BE2C (cell line): ENCODE measurements around the gene TAF6. TPM values are rescaled to one million over a fixed set of nuclear protein-coding genes. Genes with fewer than 3 reads are reported as not detected.

Experiments used
- DNase-seq: peaks from one replicate; pipeline ENCODE4 v3.0.0-alpha.2; 2020
- H3K27me3 ChIP-seq: fragments of 250-450 bp; sonication (Bioruptor Pico); 2 replicates; pipeline ENCODE4 v1.5.1; 2020; ENCODE audit warnings: mild to moderate bottlenecking
- H3K36me3 ChIP-seq: fragments of 250-450 bp; sonication (Bioruptor Pico); 2 replicates; pipeline ENCODE4 v1.5.1; 2020; ENCODE audit warnings: mild to moderate bottlenecking
- H3K4me1 ChIP-seq: fragments of 250-450 bp; sonication (Bioruptor Pico); 2 replicates; pipeline ENCODE4 v1.5.1; 2020
- H3K4me3 ChIP-seq: 2 replicates; pipeline ENCODE4 v1.5.1; 2011; ENCODE audit warnings: low read depth, low read length
- H3K9me3 ChIP-seq: fragments of 250-450 bp; sonication (Bioruptor Pico); 2 replicates; pipeline ENCODE4 v1.5.1; 2020
- CTCF ChIP-seq: IDR thresholded peaks from 2 replicates; pipeline ENCODE4 v1.5.1; 2012; ENCODE audit warnings: mild to moderate bottlenecking, low read depth, low read length
- polyA plus RNA-seq: library from polyadenylated mRNA; unstranded; fragments of >200 nt; gene quantifications from one replicate; pipeline ENCODE4 v1.2.1, GENCODE V29; 2012; ENCODE audit warnings: low read depth, missing spikeins; ENCODE audit not compliant: insufficient read length, insufficient read depth

TAF6 gene
- polyA plus RNA-seq = 129 TPM

- no peak for TF ChIP-seq CTCF
- no peaks in the 10 kb centered on the region for H3K9me3 ChIP-seq
- H3K27me3 ChIP-seq = no peaks in the 10 kb centered on the region
- peak within 1 kb of the TSS; percentile 99 for H3K4me3 ChIP-seq
- no peaks in the 10 kb centered on the region for H3K36me3 ChIP-seq
- DNase-seq = peak; percentile 95
- H3K4me1 ChIP-seq = no peaks in the 10 kb centered on the region
Observed at GRCh38 chr7:100119072-100119969, at the start of gene TAF6, which contains the start of gene CNPY4. Gene TAF6 (minus strand): TSS chr7:100119358. CDS start chr7:100114209, 5,149 bp downstream. Gene CNPY4 (plus strand): TSS chr7:100119634. CDS start chr7:100119745, 111 bp downstream.

GRCh38 chr7:100167912-100168323 is 48.8 kb upstream of the TAF6 start:
- no peaks in the 10 kb centered on the region for H3K9me3 ChIP-seq
- peaks cover 5% of the 10 kb centered on the region for H3K4me1 ChIP-seq
- peak overlapping the region; percentile 46 for H3K4me3 ChIP-seq
- DNase-seq = no peak
- no peak for TF ChIP-seq CTCF
- no peaks in the 10 kb centered on the region for H3K36me3 ChIP-seq
- H3K27me3 ChIP-seq = peaks cover 21% of the 10 kb centered on the region

- Histone ChIP-seq H3K9me3 (no peaks in the 10 kb centered on the region), H3K27me3 (peaks cover 21% of the 10 kb centered on the region), H3K4me3 (no peak overlapping the region; the same call in 1 of the 2 replicates), H3K36me3 (no peaks in the 10 kb centered on the region), H3K4me1 (peaks cover 5% of the 10 kb centered on the region)
- TF ChIP-seq CTCF = no peak
- DNase-seq = no peak
Observed at GRCh38 chr7:100166970-100167911, 48.1 kb upstream of the TAF6 start.

GRCh38 chr7:100166317-100166940 is 47.3 kb upstream of the TAF6 start:
- Histone ChIP-seq H3K4me3 (no peak overlapping the region), H3K36me3 (no peaks in the 10 kb centered on the region), H3K4me1 (peaks cover 5% of the 10 kb centered on the region), H3K27me3 (peaks cover 21% of the 10 kb centered on the region), H3K9me3 (no peaks in the 10 kb centered on the region)
- no peak for DNase-seq
- TF ChIP-seq CTCF = no peak

- DNase-seq = no peak
- peaks cover 21% of the 10 kb centered on the region for H3K27me3 ChIP-seq
Observed at GRCh38 chr7:100163871-100164270, 44.7 kb upstream of the TAF6 start.

More at GRCh38 chr7:100163871-100164270, 44.7 kb upstream of the TAF6 start:
- Histone ChIP-seq H3K9me3 (no peaks in the 10 kb centered on the region), H3K36me3 (no peaks in the 10 kb centered on the region), H3K4me3 (no peak overlapping the region), H3K4me1 (peaks cover 5% of the 10 kb centered on the region)
- TF ChIP-seq CTCF = no peak
